ENCODE measurements around the gene POT1. TPM values are rescaled to one million over a fixed set of nuclear protein-coding genes. Genes with fewer than 3 reads are reported as not detected.

The POT1 gene
- total and polyA plus RNA-seq, 2 of the 8 experiments (the other 6 are each of a cell fraction or from before 2014, with no cell fraction given), result 13.1 to 22.8 TPM

DNA sequence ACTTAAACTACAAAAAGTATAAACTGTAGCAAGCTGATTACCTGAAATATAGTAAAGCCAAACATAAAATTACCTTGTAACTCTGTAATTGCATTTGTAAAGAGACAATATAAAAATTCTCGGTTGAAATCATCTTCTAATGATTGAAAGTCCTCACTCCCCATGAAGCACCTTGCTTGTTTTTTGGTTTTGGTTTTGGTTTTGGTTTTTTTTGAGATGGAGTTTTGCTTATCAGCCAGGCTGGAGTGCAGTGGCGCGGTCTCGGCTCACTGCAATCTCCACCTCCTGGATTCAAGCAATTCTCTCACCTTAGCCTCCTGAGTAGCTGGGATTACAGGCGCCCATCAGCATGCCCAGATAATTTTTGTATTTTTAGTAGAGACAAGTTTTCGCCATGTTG, 130.2 kb downstream of the POT1 start:
- no peak overlapping the region for H3K4me3 ChIP-seq (ENCODE audit: extremely low read depth in 1 of 4, insufficient read depth in 2 of 4, low read depth in 3 of 4, low read length in 4 of 4)
- H3K9ac ChIP-seq (replicated peaks in 1 of 4; ENCODE audit: extremely low read depth in 1 of 4, low read depth in 3 of 4, low read length in 3 of 4), result no peak overlapping the region
- no peaks in the 10 kb centered on the region for H3K36me3 ChIP-seq (ENCODE audit: control insufficient read depth in 2 of 4, insufficient read depth in 4 of 4, low read length in 3 of 4)
- ChIA-PET POLR2A (ENCODE audit: partially characterized antibody) (no interaction called here), CTCF (ENCODE audit: partially characterized antibody) (no interaction called here)
- TF ChIP-seq BCL11A (IDR thresholded peaks at IDR 0.05; ENCODE audit: low read depth in 2 of 2, low read length in 2 of 2), result no peak
- no peak for TF ChIP-seq TCF12 (IDR thresholded peaks at IDR 0.05; ENCODE audit: low read depth, low read length)
- no peak for TF ChIP-seq CEBPB (IDR thresholded peaks at IDR 0.05; ENCODE audit: low read depth, low read length)
- TF ChIP-seq CBX8 (IDR thresholded peaks at IDR 0.05; ENCODE audit: borderline replicate concordance, low read depth, low read length), result no peak
- no peak for TF ChIP-seq SP1 (IDR thresholded peaks at IDR 0.05; ENCODE audit: low read depth, low read length)
- no peak for TF ChIP-seq GTF2F1 (IDR thresholded peaks at IDR 0.05; ENCODE audit: borderline replicate concordance, low read depth, low read length)
- no peak overlapping the region for H3K4me2 ChIP-seq (ENCODE audit: insufficient read depth in 1 of 2, low read depth in 2 of 2, low read length in 2 of 2)
- no peaks in the 10 kb centered on the region for H3K23me2 ChIP-seq (ENCODE audit: low read depth, low read length)
- no peak overlapping the region for H2BK120ac ChIP-seq (replicated peaks; ENCODE audit: low read depth, low read length)
- no peaks in the 10 kb centered on the region for H4K20me1 ChIP-seq (replicated peaks in 1 of 2; ENCODE audit: control insufficient read depth in 1 of 2, insufficient read depth in 2 of 2, low read length in 2 of 2)
- FAIRE-seq (no peak), DNase-seq (ENCODE audit: low read depth in 1 of 2, low spot score in 2 of 2) (no peak)
- WGBS, 2 experiments (ENCODE audit: extremely low coverage in 1 of 2, insufficient coverage in 1 of 2, insufficient read length in 1 of 2, insufficient replicate concordance in 2 of 2, low coverage in 1 of 2, low lambda C conversion rate in 2 of 2, missing lambda C conversion rate in 1 of 2), result 82% methylated on average over 6 of the region's 6 CpGs; no CpG with 5 or more reads in 1 of the 2 experiments
- H2BK5ac ChIP-seq (ENCODE audit: low read depth, low read length), result no peak overlapping the region
- H2AFZ ChIP-seq (ENCODE audit: low read length), result 0 out of 2 replicates have a peak overlapping the region, but pooled peaks have one; percentile 39
- H3K27ac ChIP-seq (ENCODE audit: low read depth, low read length), result no peak overlapping the region
- no peak overlapping the region for H4K5ac ChIP-seq (ENCODE audit: insufficient read length, low read depth, low read length)
- H3K56ac ChIP-seq (replicated peaks; ENCODE audit: insufficient read length, low read depth, low read length), result no peak overlapping the region
- H2BK15ac ChIP-seq (ENCODE audit: low read length), result no peak overlapping the region
- no peaks in the 10 kb centered on the region for H3K79me1 ChIP-seq (ENCODE audit: low read depth, low read length)
- no peaks in the 10 kb centered on the region for H3K9me3 ChIP-seq (ENCODE audit: insufficient read depth in 2 of 2, low read depth in 1 of 2, low read length in 1 of 2)
- peaks cover 0 to 1% (median 0%) of the 10 kb centered on the region in 4 experiments; a peak in 1 of 7 replicates for H3K4me1 ChIP-seq (replicated peaks in 1 of 4; ENCODE audit: control insufficient read depth in 3 of 4, insufficient read depth in 4 of 4, low read length in 3 of 4)
- no peak overlapping the region for H3K23ac ChIP-seq (ENCODE audit: insufficient read length)
- H3K18ac ChIP-seq (ENCODE audit: extremely low read depth, low read length), result no peak overlapping the region
- no peak overlapping the region for H4K91ac ChIP-seq (replicated peaks; ENCODE audit: insufficient read length, low read length)
- no peak overlapping the region for H3K14ac ChIP-seq (ENCODE audit: insufficient read length)
- H2BK20ac ChIP-seq (ENCODE audit: low read length), result no peak overlapping the region
- no peak overlapping the region for H4K8ac ChIP-seq (ENCODE audit: extremely low read depth, insufficient read depth, low read length)
- no peaks in the 10 kb centered on the region for H3K79me2 ChIP-seq (ENCODE audit: control insufficient read depth in 1 of 2, insufficient read depth in 2 of 2, low read length in 2 of 2)
- no peaks in the 10 kb centered on the region for H3K27me3 ChIP-seq (replicated peaks in 1 of 4; ENCODE audit: control insufficient read depth in 3 of 4, extremely low read depth in 1 of 4, insufficient read depth in 3 of 4, low read length in 3 of 4)
- no peak overlapping the region for H2BK12ac ChIP-seq (ENCODE audit: low read depth, low read length)
- no peak overlapping the region for H3K4ac ChIP-seq (replicated peaks; ENCODE audit: insufficient read length, low read depth, low read length)
- no peak overlapping the region for H2AK5ac ChIP-seq (ENCODE audit: low read depth, low read length)
